Measurements from ENCODE around the gene STAB1. TPM values are rescaled to one million over a fixed set of nuclear protein-coding genes. Genes with fewer than 3 reads are reported as not detected.

STAB1 gene, protein sequence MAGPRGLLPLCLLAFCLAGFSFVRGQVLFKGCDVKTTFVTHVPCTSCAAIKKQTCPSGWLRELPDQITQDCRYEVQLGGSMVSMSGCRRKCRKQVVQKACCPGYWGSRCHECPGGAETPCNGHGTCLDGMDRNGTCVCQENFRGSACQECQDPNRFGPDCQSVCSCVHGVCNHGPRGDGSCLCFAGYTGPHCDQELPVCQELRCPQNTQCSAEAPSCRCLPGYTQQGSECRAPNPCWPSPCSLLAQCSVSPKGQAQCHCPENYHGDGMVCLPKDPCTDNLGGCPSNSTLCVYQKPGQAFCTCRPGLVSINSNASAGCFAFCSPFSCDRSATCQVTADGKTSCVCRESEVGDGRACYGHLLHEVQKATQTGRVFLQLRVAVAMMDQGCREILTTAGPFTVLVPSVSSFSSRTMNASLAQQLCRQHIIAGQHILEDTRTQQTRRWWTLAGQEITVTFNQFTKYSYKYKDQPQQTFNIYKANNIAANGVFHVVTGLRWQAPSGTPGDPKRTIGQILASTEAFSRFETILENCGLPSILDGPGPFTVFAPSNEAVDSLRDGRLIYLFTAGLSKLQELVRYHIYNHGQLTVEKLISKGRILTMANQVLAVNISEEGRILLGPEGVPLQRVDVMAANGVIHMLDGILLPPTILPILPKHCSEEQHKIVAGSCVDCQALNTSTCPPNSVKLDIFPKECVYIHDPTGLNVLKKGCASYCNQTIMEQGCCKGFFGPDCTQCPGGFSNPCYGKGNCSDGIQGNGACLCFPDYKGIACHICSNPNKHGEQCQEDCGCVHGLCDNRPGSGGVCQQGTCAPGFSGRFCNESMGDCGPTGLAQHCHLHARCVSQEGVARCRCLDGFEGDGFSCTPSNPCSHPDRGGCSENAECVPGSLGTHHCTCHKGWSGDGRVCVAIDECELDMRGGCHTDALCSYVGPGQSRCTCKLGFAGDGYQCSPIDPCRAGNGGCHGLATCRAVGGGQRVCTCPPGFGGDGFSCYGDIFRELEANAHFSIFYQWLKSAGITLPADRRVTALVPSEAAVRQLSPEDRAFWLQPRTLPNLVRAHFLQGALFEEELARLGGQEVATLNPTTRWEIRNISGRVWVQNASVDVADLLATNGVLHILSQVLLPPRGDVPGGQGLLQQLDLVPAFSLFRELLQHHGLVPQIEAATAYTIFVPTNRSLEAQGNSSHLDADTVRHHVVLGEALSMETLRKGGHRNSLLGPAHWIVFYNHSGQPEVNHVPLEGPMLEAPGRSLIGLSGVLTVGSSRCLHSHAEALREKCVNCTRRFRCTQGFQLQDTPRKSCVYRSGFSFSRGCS (N-terminal part only)
- total RNA-seq (2012; rRNA removed) = under 0.01 TPM in 2 replicates

DNA sequence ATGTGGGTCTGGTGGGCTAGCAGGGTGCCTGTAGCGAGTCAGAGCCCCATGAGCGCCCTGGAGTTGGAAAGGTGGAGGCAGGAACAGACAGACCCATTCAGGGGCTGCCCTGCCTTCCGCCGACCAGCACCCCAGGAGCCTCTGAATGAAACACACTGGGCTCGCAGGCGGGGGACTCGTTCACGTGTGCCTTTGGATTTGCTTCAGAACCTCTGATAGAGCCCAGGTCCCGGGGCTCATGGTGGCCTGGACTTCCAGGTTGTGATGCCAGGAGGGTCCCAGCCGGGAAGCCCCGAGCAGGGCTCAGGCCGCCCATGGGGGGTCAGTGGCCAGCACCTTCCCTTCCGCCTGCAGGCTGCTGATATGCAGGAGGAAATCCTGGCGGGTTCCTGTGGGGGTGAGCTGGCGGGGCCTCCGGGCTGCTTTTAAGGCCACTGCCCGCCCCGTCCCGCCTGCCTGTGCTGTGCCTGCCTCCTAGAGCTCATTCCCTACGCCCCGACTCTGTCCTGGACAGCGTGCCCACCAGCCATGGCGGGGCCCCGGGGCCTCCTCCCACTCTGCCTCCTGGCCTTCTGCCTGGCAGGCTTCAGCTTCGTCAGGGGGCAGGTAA is at the start of gene STAB1:
Gene STAB1, plus strand, starts transcription at position 453 of the 610 bp plus-strand sequence. Its CDS starts 76 bp downstream, at position 529.
- no peak within 1 kb of the TSS for H3K4me3 ChIP-seq (ENCODE audit: low read length)
- peaks cover 31% of the 10 kb centered on the region for H3K4me1 ChIP-seq (ENCODE audit: control insufficient read depth, insufficient read depth, low read length)
- no peaks in the 10 kb centered on the region for H3K9me3 ChIP-seq (replicated peaks; ENCODE audit: low read length)
- peaks cover 34% of the 10 kb centered on the region for H3K36me3 ChIP-seq (ENCODE audit: insufficient read depth, low read length)
- H3K4me2 ChIP-seq (ENCODE audit: low read length) = no peak within 1 kb of the TSS
- no peaks in the 10 kb centered on the region for H3K27me3 ChIP-seq (ENCODE audit: control insufficient read depth, insufficient read depth, low read length)
- H3K9ac ChIP-seq (ENCODE audit: low read depth, low read length) = no peak within 1 kb of the TSS

DNA sequence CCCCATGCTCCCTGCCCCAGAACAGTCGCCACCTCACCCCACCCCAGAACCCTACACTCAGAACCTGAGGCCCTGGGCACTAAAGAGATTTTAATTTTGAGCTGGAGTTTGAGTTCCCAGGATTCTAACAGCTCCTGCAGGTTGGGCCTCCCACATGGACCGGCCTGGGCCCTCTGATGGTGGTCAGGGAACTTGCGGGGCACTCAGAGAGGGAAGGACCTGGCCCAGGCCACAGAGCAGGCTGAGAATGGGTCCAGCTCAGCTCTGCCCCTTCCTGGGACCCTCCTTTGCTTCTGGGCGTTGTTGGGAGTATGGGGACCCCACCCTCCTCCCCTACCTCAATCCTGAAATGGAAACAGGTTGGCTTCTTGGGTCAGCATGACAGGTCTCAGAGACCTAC is 49.1 kb upstream of the STAB1 start:
- Histone ChIP-seq H3K9ac (ENCODE audit: low read depth, low read length) (no peak overlapping the region), H3K36me3 (ENCODE audit: insufficient read depth, low read length) (no peaks in the 10 kb centered on the region), H3K4me1 (ENCODE audit: control insufficient read depth, insufficient read depth, low read length) (peaks cover 12% of the 10 kb centered on the region), H3K4me3 (ENCODE audit: low read length) (no peak overlapping the region), H3K4me2 (ENCODE audit: low read length) (no peak overlapping the region), H3K27me3 (ENCODE audit: control insufficient read depth, insufficient read depth, low read length) (no peaks in the 10 kb centered on the region), H3K9me3 (replicated peaks; ENCODE audit: low read length) (no peaks in the 10 kb centered on the region)

DNA sequence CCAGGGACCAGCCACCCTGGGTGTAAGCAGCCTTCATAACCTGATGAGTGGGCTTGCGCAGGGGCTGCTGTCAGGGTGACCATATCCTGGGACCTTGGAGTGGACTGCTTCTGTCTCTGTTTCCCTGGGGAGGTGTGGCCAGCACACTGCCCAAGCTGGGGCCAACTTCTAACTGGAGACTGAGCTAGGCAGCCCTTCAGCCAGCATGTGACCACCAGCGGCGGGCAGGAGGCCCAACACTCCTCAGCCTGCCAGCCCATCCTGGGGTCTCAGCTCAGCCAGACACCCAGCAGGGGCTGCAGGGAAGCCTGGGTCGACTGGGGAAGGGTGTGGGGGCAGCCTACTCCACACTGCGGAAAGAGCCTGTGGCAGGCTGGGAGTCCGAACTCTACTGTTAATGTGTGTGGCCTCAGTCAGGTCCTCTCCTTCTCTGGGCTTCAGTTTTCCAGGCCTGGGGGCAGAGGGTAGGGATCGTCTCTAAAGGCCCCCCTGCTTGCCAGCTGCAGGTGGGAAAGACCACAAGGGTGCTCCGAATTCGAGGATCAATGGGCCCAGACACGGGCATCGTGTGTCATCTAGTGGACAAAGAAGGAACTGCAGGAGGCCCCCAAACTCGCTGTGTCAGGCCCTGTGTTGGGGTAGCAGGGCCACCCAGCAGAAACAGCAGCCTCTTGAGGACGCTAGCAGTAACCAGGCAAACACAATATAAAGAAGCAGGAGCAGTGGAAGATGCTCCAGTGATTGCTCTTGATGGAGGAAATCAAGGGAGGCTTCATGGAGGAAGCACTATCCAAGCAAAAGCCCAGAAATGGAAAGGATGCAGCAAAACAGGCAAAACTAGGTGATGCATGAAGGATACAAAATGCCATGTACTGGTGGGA is 48.3 kb upstream of the STAB1 start:
- Histone ChIP-seq H3K4me3 (ENCODE audit: low read length) (no peak overlapping the region), H3K4me1 (ENCODE audit: control insufficient read depth, insufficient read depth, low read length) (peaks cover 12% of the 10 kb centered on the region), H3K9me3 (replicated peaks; ENCODE audit: low read length) (no peaks in the 10 kb centered on the region), H3K4me2 (ENCODE audit: low read length) (no peak overlapping the region), H3K27me3 (ENCODE audit: control insufficient read depth, insufficient read depth, low read length) (no peaks in the 10 kb centered on the region), H3K9ac (ENCODE audit: low read depth, low read length) (no peak overlapping the region), H3K36me3 (ENCODE audit: insufficient read depth, low read length) (no peaks in the 10 kb centered on the region)

DNA sequence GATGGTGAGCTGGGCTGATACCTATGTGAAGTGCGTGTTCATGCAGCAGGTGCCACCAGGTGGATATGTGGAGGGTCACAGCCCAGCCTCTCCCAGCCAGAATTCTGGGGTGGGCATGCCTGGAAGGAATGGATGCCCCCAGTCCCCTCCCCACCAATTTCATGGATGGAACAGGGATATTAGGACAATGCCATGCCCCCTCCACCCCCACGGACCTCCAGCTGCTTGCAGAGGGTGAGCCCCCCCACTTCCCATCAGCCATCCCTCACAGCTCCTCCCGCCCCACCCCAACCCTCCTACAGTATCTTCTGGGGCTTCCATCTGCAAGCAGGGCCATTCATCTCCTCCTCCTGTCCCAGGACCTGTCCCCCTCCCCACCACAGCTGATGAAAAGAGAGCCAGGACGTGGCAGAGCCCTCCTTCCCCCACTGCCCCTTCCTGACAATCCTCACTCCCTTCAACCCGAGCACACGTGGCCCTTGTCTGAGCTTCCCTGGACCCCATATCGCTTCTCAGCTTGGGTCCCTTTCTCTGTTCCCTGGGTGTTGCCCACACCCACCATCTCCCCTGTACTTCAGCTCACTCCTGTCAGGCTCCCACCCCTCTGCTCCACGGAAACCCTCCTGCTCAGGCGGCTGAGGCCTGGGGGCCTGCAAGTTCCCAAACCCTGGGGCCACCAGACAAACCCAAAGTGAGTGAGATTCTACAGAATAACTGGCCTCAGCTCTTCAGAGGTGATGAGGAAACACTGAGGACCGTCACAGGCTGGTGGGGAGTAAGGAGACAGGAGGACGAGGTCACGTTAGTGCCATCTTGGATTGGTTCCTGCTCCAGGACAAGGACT is 47.4 kb upstream of the STAB1 start:
- H3K4me2 ChIP-seq (ENCODE audit: low read length) = no peak overlapping the region
- H3K9ac ChIP-seq (ENCODE audit: low read depth, low read length) = no peak overlapping the region
- H3K4me3 ChIP-seq (ENCODE audit: low read length) = no peak overlapping the region
- no peaks in the 10 kb centered on the region for H3K27me3 ChIP-seq (ENCODE audit: control insufficient read depth, insufficient read depth, low read length)
- H3K4me1 ChIP-seq (ENCODE audit: control insufficient read depth, insufficient read depth, low read length) = peaks cover 15% of the 10 kb centered on the region
- no peaks in the 10 kb centered on the region for H3K36me3 ChIP-seq (ENCODE audit: insufficient read depth, low read length)
- H3K9me3 ChIP-seq (replicated peaks; ENCODE audit: low read length) = no peaks in the 10 kb centered on the region

DNA sequence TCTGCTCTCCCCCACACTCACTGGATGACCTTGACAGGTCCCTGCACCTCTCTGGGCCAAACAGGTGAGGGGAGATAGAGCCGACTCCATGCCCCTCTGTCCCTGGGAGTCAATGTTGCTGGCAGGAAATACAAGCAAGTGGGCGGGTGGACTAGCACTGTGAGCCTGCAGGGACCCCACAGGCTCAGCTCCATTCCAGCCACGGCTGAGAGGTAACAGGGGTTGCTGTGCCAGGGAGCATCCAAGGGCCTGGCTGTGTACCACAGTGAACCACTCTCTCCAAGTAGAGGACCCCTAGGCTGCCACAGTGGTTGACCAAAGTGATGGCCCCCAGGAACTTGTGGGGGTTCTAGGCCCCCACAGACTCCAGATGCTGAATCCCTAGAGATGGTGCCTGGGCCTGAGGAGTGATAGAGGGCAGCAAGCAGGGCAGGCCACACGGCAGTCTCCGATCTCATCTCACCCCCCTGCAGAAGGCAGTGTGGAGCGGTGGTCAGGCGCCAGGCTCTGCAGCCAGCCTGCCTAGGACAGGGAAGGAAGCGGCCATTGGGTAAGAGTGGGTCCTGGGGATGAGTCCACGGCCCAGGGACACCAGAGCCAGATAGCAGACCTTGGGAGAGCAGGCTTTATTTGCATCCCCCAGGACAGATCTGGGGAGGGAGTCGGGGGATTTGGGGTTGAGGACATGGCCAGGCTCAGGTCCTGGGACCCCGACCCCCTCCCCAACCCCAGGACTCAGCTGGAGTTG is 44.5 kb upstream of the STAB1 start:
- no peak overlapping the region for H3K4me3 ChIP-seq (ENCODE audit: low read length)
- no peaks in the 10 kb centered on the region for H3K36me3 ChIP-seq (ENCODE audit: insufficient read depth, low read length)
- peaks cover 31% of the 10 kb centered on the region for H3K4me1 ChIP-seq (ENCODE audit: control insufficient read depth, insufficient read depth, low read length)
- no peak overlapping the region for H3K9ac ChIP-seq (ENCODE audit: low read depth, low read length)
- no peak overlapping the region for H3K4me2 ChIP-seq (ENCODE audit: low read length)
- H3K9me3 ChIP-seq (replicated peaks; ENCODE audit: low read length) = no peaks in the 10 kb centered on the region
- no peaks in the 10 kb centered on the region for H3K27me3 ChIP-seq (ENCODE audit: control insufficient read depth, insufficient read depth, low read length)

DNA sequence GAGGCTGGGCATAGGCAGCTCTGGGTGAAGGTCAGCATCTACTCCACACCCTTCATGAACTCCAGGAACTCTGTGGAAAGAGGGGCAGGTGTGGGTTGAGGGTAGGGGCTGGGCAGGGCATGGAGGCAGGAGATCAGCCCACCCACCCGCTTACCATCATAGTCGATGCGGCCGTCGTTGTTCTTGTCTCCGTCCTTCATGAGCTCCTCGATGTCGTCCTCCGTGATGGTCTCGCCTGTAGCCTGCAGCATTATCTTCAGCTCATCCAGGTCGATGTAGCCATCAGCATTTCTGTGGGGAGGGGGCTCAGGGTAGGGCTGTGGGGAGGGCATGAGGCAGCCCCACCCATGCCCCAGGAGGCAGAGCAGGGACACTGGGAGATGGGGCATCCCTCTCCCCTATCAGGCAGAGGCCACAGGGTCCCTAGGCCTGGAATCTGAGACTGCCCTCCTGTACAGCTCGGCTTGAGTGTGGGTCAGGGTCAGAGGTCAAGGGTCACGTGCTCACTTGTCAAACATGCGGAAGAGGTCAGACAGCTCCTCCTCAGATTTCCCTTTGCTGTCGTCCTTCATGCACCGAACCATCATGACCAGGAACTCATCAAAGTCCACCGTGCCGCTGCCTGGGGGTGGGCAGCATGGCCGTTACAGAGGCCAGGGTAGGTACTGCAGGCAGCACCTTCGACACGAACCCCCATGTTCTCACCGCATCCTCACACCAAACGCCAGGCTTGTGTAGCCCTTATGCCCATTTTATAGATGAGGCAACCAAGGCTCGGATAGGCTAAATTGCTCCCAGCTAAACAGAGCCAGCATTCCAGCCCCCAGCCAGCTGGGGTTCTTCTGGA is 43.7 kb upstream of the STAB1 start:
- H3K9ac ChIP-seq (ENCODE audit: low read depth, low read length) = no peak overlapping the region
- no peaks in the 10 kb centered on the region for H3K36me3 ChIP-seq (ENCODE audit: insufficient read depth, low read length)
- no peaks in the 10 kb centered on the region for H3K27me3 ChIP-seq (ENCODE audit: control insufficient read depth, insufficient read depth, low read length)
- no peak overlapping the region for H3K4me3 ChIP-seq (ENCODE audit: low read length)
- H3K9me3 ChIP-seq (replicated peaks; ENCODE audit: low read length) = no peaks in the 10 kb centered on the region
- peaks cover 31% of the 10 kb centered on the region for H3K4me1 ChIP-seq (ENCODE audit: control insufficient read depth, insufficient read depth, low read length)
- no peak overlapping the region for H3K4me2 ChIP-seq (ENCODE audit: low read length)

DNA sequence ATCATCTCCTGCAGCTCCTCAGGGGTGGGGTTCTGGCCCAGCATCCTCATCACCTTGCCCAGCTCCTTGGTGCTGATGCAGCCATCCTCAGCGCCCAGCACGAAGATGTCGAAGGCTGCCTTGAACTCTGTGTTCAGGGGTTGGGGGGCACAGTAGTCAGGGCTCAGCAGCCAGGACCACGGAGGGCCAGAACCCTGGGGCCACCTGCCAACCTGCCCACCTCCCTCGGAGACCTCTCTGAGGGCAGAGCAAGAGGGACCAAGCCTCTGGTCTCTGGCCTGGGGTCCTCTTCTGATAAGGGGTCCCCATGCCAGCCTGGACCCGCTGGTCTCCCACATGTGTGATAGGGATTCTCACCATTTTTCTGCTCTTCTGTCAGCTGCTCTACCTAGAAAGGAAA is 43.0 kb upstream of the STAB1 start:
- no peaks in the 10 kb centered on the region for H3K27me3 ChIP-seq (ENCODE audit: control insufficient read depth, insufficient read depth, low read length)
- no peak overlapping the region for H3K9ac ChIP-seq (ENCODE audit: low read depth, low read length)
- H3K4me1 ChIP-seq (ENCODE audit: control insufficient read depth, insufficient read depth, low read length) = peaks cover 37% of the 10 kb centered on the region
- H3K9me3 ChIP-seq (replicated peaks; ENCODE audit: low read length) = no peaks in the 10 kb centered on the region
- no peak overlapping the region for H3K4me3 ChIP-seq (ENCODE audit: low read length)
- no peaks in the 10 kb centered on the region for H3K36me3 ChIP-seq (ENCODE audit: insufficient read depth, low read length)
- H3K4me2 ChIP-seq (ENCODE audit: low read length) = no peak overlapping the region

DNA sequence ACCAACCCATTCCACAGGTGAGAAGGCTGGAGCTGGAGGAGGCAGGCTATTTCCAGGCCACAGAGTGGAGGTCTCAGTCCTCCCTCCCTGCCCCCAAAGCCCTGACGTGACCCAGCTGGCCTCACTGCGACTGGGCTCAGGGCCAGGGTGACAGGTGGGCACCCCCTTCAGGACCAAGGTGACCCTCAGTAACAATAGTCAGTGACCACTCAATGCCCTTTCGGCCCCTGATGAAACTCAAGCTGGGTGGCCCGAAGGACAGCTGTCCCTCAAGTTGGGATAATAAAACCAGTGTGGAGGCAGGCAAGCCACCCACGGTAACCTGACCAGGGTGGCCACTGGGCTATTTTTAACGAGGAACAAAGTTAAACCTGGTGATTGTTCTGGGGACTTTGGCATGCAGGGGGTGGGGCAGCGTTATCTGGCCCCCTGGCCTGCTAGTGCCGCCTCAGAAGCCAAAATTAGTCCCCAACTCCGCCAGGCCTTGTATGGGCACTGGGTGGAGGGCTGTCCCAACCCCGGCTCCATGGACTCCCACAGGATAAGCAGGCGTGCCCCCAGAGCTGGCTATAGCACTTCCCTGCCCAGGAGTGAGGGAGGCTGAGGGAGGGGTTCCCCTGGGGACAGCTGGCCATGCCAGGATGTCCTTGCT is 42.4 kb upstream of the STAB1 start:
- Histone ChIP-seq H3K36me3 (ENCODE audit: insufficient read depth, low read length) (peaks cover 4% of the 10 kb centered on the region), H3K4me2 (ENCODE audit: low read length) (no peak overlapping the region), H3K4me3 (ENCODE audit: low read length) (no peak overlapping the region), H3K9me3 (replicated peaks; ENCODE audit: low read length) (no peaks in the 10 kb centered on the region), H3K27me3 (ENCODE audit: control insufficient read depth, insufficient read depth, low read length) (no peaks in the 10 kb centered on the region), H3K9ac (ENCODE audit: low read depth, low read length) (no peak overlapping the region), H3K4me1 (ENCODE audit: control insufficient read depth, insufficient read depth, low read length) (peaks cover 39% of the 10 kb centered on the region)

Data from skeletal muscle satellite cell (primary cell).